Thyroid gland (tissue), 4 donors: ENCODE data around the gene GASK1B. TPM values are rescaled to one million over a fixed set of nuclear protein-coding genes. Genes with fewer than 3 reads are reported as not detected.

Experiments used
- DNase-seq, 2 donors: peaks; one replicate each; pipeline ENCODE4 v3.0.0-alpha.2; 2019
- H3K27ac ChIP-seq, 3 donors: fragments of 200-600 bp; sonication (generic); 1 replicate in 2 of 3; 2 replicates in 1 of 3; pipeline ENCODE4 v1.5.1; 2016 to 2019; ENCODE audit warnings: mild to moderate bottlenecking in 1 of 3, moderate library complexity in 1 of 3
- H3K27me3 ChIP-seq: fragments of 200-600 bp; sonication (generic); one replicate; pipeline ENCODE4 v1.5.1; 2019
- H3K36me3 ChIP-seq, 2 donors: fragments of 200-600 bp; sonication (generic); one replicate each; pipeline ENCODE4 v1.5.1; 2016 to 2019
- H3K4me1 ChIP-seq, 2 donors: fragments of 200-600 bp; sonication (generic); one replicate each; pipeline ENCODE4 v1.5.1; 2017 to 2019
- H3K4me3 ChIP-seq, 3 donors: fragments of 200-600 bp; sonication (generic); replicated peaks in 1 of 3; 1 replicate in 2 of 3; 2 replicates in 1 of 3; pipeline ENCODE4 v1.5.1; 2016; ENCODE audit warnings: mild to moderate bottlenecking in 1 of 3
- H3K9me3 ChIP-seq: fragments of 200-600 bp; sonication (generic); one replicate; pipeline ENCODE4 v1.5.1; 2017
- POLR2A ChIP-seq, 2 donors: fragments of 450-650 bp; IDR thresholded peaks; one replicate each; pipeline ENCODE4 v1.6.1; 2017; ENCODE audit warnings: antibody characterized with exemption in 2 of 2, mild to moderate bottlenecking in 2 of 2, moderate library complexity in 1 of 2
- WGBS, 2 donors: methylation state at CpG; one replicate each; pipeline ENCODE4 v1.1.5; 2017; 5-methylcytosine and 5-hydroxymethylcytosine counted together
- intact Hi-C: fragments of 100-400 bp; cut with DNase I; formaldehyde crosslinking; loops from one replicate; pipeline ENCODE4 v1.15.1; 2023
- total RNA-seq, 4 donors: library from RNA; depleted of rRNA; stranded (reverse); fragments of >200 nt; gene quantifications; one replicate each; pipeline ENCODE4 v1.2.3, GENCODE V29; 2016
- TF ChIP-seq, protein P1 (sequence below), 6 experiments: fragments of 200-600 bp in 3 of 6; fragments of 450-650 bp in 3 of 6; sonication (generic) in 3 of 6; IDR thresholded peaks; one replicate each; pipeline ENCODE4 v1.5.1; 2016 to 2019; ENCODE audit warnings: antibody characterized with exemption in 6 of 6, mild to moderate bottlenecking in 2 of 6, inconsistent platforms in 1 of 6, moderate library complexity in 1 of 6

GASK1B gene
- total RNA-seq, 4 donors from 2014 or later = 16.0 to 27.9 (median 19.9) TPM

GRCh38 chr4:158179465-158179864, 6.6 kb upstream of the GASK1B start:
- H3K36me3 ChIP-seq = no peaks in the 10 kb centered on the region
- intact Hi-C loops = no loop called here
- peaks cover 7 to 16% of the 10 kb centered on the region in 2 donors for H3K4me1 ChIP-seq
- H3K27ac ChIP-seq = no peak overlapping the region
- H3K4me3 ChIP-seq = no peak overlapping the region
- H3K27me3 ChIP-seq = no peaks in the 10 kb centered on the region
- no peak for DNase-seq
- TF ChIP-seq, protein P1, sequence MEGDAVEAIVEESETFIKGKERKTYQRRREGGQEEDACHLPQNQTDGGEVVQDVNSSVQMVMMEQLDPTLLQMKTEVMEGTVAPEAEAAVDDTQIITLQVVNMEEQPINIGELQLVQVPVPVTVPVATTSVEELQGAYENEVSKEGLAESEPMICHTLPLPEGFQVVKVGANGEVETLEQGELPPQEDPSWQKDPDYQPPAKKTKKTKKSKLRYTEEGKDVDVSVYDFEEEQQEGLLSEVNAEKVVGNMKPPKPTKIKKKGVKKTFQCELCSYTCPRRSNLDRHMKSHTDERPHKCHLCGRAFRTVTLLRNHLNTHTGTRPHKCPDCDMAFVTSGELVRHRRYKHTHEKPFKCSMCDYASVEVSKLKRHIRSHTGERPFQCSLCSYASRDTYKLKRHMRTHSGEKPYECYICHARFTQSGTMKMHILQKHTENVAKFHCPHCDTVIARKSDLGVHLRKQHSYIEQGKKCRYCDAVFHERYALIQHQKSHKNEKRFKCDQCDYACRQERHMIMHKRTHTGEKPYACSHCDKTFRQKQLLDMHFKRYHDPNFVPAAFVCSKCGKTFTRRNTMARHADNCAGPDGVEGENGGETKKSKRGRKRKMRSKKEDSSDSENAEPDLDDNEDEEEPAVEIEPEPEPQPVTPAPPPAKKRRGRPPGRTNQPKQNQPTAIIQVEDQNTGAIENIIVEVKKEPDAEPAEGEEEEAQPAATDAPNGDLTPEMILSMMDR (IDR thresholded peaks at IDR 0.05) = no peak
- TF ChIP-seq POLR2A (IDR thresholded peaks at IDR 0.05) = no peak
- WGBS, 2 donors = 77 to 78% methylated on average over 3 of the region's 3 CpGs
- no peaks in the 10 kb centered on the region for H3K9me3 ChIP-seq

DNA sequence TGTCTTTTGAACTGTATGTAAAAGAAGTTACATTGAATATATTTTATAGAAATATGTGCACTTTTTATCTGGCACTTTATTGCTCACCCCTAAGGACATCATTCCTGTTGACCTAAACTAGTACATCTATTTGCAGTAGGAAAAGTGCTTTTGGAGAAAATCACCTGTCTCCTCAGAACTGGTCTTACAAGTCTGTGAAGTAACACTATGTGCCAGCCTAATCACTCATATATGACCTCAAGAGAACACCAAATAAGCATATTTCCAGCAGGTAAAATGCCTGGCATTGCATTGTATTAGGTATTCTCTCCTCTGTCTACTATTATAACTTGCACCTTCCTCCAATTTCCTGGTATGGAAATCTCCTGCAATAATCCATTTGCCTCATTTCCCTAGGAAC, 4.0 kb upstream of the GASK1B start:
- Histone ChIP-seq H3K36me3 (no peaks in the 10 kb centered on the region), H3K27me3 (no peaks in the 10 kb centered on the region), H3K4me1 (peaks cover 11 to 20% of the 10 kb centered on the region in 2 donors), H3K9me3 (no peaks in the 10 kb centered on the region), H3K27ac (peak overlapping the region; percentile 50 to 83 (median 78)), H3K4me3 (no peak overlapping the region)
- TF ChIP-seq, protein P1 (IDR thresholded peaks at IDR 0.05) = peak in 1 of 6 experiments; percentile 5
- TF ChIP-seq POLR2A (IDR thresholded peaks at IDR 0.05) = no peak
- intact Hi-C loops = no loop called here
- no peak for DNase-seq

GRCh38 chr4:158176108-158176507, 3.3 kb upstream of the GASK1B start:
- Histone ChIP-seq H3K36me3 (no peaks in the 10 kb centered on the region), H3K4me3 (no peak overlapping the region), H3K9me3 (no peaks in the 10 kb centered on the region), H3K27me3 (no peaks in the 10 kb centered on the region), H3K4me1 (peaks cover 11 to 20% of the 10 kb centered on the region in 2 donors), H3K27ac (peak overlapping the region; percentile 50 to 83 (median 78))
- peak in 1 of 2 donors; percentile 9 for TF ChIP-seq POLR2A (IDR thresholded peaks at IDR 0.05)
- TF ChIP-seq, protein P1 (IDR thresholded peaks at IDR 0.05) = no peak
- DNase-seq = peak; percentile 92 to 95
- intact Hi-C loops = no loop called here
- 50 to 62% methylated on average over 2 of the region's 2 CpGs for WGBS, 2 donors

DNA sequence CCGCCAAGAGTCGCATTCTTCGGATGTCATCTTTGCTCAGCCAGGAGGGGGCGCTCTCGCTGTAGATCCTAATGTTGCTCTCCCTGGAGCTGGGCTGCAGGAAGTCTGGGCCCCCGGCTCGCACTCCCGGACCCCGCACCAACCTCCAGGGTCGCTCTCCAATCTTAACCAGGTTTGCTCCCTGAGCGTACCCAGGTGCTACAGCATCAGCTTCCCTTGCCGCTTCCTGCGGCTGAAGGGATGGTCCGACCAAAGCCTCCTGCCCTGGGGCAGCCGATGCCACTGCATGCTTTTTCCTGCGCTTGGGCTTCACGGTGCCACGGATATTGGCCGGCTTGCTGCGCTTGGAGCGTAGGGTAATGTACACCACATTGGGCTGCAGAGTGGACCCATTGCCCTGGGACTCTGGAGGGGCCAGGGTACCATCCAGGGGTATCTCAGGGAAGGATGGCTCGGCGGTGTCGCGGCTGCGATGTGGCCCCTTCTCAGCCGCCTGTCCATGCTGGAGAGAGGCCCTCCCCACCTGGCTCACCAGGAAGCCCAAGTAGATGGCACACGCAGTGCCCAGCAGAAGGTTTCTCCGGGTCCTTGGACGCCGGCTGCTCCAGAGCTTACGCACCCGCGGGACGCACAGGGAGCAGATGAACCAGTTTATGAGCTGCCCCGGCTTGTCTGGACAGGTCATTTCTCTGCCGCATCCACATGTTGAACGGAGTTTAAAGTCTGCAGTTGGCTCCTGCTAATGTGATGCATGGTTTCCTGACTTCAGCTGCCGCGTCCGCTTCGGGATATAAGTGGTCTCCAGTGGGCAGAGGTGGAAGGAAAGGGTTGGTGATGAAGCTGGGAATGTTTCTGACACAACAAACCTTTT, 1.9 kb downstream of the GASK1B start:
- intact Hi-C loops = no loop called here
- H3K4me3 ChIP-seq = peak overlapping the region in 1 of 3 donors; percentile 18
- H3K36me3 ChIP-seq = no peaks in the 10 kb centered on the region
- no peak for TF ChIP-seq POLR2A (IDR thresholded peaks at IDR 0.05)
- TF ChIP-seq, protein P1 (IDR thresholded peaks at IDR 0.05) = peak in 3 of 6 experiments; percentile 13 to 33 (median 16)
- H3K4me1 ChIP-seq = peaks cover 5% of the 10 kb centered on the region in 2 donors
- no peaks in the 10 kb centered on the region for H3K9me3 ChIP-seq
- H3K27ac ChIP-seq = peak overlapping the region; percentile 33 to 57 (median 56)
- no peak for DNase-seq
- H3K27me3 ChIP-seq = no peaks in the 10 kb centered on the region
- 75 to 77% methylated on average over 22 to 31 of the region's 42 CpGs for WGBS, 2 donors
